ELF-1 (cell line): ENCODE data around the gene TMEM178B.
"Not testable (repeated sequence)": the region's sequence is repeated elsewhere in the genome, so short reads cannot be mapped to it uniquely, and the experiment has no call there.

Experiments used
- DNase-seq: peaks from one replicate; pipeline ENCODE4 v3.0.0-alpha.2; 2016; ENCODE audit warnings: low read depth, low spot score

TMEM178B gene

GRCh38 chr7:141184532-141185190 is 110.8 kb downstream of the TMEM178B start:
- no peak for DNase-seq

DNA sequence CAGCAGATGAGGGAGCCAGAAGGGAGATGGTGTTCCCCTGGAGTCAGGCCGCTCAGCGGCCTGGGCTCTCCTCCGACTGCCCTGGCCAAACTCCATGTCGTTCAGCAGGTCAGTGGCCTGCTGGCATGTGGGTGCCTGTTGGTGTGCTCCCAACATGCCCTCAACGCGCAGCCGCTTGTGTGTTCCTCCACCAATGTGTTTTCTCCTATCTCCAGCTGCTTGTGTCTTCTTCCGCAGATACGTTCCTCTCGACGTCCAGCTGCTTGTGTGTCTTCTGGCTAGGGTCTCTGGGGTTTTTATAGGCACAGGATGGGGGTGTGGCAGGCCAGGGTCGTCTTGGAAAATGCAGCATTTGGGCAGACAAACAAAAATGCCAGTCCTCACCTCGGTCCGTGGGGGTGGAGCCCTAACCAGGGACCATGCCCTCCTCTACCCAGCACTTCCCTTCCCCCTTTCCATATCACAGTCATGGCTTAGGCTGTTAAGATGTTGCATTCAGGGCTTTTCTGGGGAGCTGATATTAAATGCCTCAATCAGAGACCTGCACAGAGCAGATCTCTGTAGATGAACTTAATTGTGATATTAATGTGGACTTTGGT is 111.6 kb downstream of the TMEM178B start:
- DNase-seq = no peak

DNA sequence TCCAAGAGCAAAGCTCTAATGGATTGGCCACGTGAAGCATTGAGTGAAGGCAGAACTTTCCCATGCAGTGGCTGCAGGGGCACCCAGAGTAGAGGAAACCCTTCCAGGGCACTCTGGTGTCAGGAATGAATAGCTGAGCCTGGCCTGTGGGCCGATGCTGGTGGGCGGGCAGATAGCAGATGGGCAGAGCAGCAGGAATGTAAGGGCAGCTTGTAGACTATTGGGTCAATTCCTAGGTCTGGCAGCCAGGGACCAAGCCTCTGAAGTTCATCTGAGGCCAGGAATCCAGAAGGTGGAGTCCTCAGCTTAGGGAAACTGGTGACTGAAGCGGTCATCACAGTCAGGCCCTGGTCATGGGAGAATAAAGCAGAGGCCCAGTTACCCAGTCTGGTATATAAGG is 115.4 kb downstream of the TMEM178B start:
- no peak for DNase-seq

GRCh38 chr7:141190495-141190894 is 116.6 kb downstream of the TMEM178B start:
- no peak for DNase-seq

DNA sequence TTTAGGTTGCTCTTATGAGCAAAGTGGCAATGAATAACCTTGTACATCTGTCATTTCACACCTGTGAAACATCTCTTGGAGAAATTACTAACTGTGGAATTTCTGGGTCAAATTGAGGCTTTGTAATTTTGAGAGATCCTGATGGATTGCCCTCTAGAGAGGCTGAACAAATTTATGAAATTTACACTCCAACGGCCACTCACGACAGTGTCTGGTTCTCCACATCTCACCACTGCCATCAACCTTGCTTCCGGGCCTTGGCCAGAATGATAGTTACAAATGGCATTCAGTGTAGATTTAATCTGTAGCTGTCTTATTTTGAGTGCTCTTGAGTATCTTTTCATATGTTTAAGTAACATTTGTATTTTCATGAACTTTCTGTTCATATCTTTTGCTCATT is 117.4 kb downstream of the TMEM178B start:
- DNase-seq = no peak

GRCh38 chr7:141193066-141193465 is 119.2 kb downstream of the TMEM178B start:
- no peak for DNase-seq

DNA sequence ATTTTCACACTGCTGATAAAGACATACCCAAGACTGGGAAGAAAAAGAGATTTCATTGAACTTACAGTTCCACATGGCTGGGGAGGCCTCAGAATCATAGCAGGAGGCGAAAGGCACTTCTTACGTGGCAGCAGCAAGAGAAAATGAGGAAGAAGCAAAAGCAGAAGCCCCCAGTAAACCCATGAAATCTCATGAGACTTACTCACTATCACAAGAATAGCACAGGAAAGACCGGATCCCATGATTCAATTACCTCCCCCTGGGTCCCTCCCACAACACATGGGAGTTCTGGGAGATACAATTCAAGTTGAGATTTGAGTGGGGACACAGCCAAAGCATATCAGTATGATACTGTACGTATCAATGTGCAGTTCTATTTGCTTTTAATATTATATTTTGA is 121.9 kb downstream of the TMEM178B start:
- DNase-seq = not testable (repeated sequence)

GRCh38 chr7:141198194-141198958 is 124.5 kb downstream of the TMEM178B start:
- DNase-seq = no peak

DNA sequence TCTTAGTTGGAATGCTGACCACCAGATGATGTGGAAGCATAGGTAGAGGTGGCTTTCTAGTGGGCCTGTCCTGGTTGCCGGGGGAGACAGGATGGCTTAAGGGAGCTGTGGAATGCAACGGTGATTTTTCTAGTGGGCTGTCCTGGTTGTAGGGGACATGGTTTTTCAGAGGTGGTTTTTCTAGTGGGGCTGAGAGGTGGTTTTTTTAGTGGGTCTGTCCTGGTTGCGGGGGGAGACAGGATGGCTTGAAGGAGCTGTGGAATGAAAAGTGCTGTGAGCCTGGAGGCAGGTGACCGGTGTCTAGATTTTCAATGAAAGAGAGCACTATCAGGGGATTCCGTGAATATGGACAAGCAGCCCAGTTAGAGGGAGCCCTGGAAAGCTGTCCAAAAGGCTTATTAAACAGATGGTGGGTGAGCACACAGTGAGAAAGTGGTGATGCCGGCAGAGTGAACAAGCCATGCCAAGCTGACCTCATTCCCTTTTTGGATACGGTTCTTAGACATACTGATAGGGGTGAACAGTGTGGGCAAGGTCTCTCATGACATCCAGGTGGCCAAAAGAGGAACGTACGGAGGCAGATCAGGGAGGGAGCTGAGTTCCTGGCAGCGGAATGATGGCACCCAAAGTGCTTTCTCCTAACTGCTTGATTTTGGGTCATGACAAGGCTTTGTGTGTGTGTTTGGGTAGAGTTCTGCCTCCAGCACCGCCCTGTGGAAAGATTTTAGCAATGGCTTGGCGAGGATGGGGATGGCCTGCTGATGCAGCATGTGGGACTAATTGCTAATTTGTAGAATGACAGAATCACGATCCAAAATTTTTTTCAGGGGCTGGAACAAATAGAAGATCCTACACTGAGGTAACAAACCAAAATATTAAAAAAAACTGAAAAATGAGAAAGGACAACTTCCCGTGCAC is 126.6 kb downstream of the TMEM178B start:
- no peak for DNase-seq

- no peak for DNase-seq
Observed at GRCh38 chr7:141201145-141201885, 127.5 kb downstream of the TMEM178B start.

- no peak for DNase-seq
Observed at GRCh38 chr7:141202535-141202934, 128.7 kb downstream of the TMEM178B start.

- no peak for DNase-seq
Observed at GRCh38 chr7:141203177-141203576, 129.3 kb downstream of the TMEM178B start.

- no peak for DNase-seq
Observed at GRCh38 chr7:141203586-141203985, 129.7 kb downstream of the TMEM178B start.

- no peak for DNase-seq
Observed at GRCh38 chr7:141207661-141208060, 133.8 kb downstream of the TMEM178B start.

- no peak for DNase-seq
Observed at GRCh38 chr7:141208539-141208938, 134.7 kb downstream of the TMEM178B start.

- DNase-seq = no peak
Observed at GRCh38 chr7:141209454-141209853, 135.6 kb downstream of the TMEM178B start.

DNA sequence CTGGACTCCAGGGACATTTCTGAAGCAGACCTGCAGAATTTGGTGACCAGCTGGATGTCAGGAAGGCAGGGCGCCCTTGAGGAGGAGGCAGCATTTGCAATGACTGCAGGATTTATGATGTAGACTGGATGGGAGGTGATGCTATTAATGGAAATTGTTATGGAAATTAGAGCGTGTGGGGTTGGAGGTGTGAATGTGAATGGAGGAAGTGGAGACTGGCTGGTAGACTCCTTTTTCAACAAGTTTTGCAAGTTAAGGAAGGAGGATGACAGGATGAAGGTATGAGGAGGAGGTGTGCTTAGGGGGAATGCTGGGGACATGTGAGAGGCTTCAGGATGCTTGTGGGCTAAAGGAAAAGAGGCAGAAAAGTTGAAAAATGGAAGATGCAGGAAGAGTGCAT is 137.0 kb downstream of the TMEM178B start:
- DNase-seq = no peak

GRCh38 chr7:141213226-141213625 is 139.4 kb downstream of the TMEM178B start:
- DNase-seq = no peak

GRCh38 chr7:141217938-141218337 is 144.1 kb downstream of the TMEM178B start:
- DNase-seq = no peak

- DNase-seq = no peak
Observed at GRCh38 chr7:141218941-141219340, 145.1 kb downstream of the TMEM178B start.

GRCh38 chr7:141220263-141220880 is 146.5 kb downstream of the TMEM178B start:
- DNase-seq = no peak
